Effector memory CD4-positive, alpha-beta T cell (primary cell): ENCODE results near the gene PTCH2.
"Not testable (repeated sequence)": the region's sequence is repeated elsewhere in the genome, so short reads cannot be mapped to it uniquely, and the experiment has no call there.

Experiments
- DNase-seq, 3 donors: peaks; one replicate each; pipeline ENCODE4 v3.0.0-alpha.2; 2020
- H3K27ac ChIP-seq: 2 replicates; pipeline ENCODE4 v1.7.0; 2013; ENCODE audit warnings: mild to moderate bottlenecking, low read length, moderate library complexity; ENCODE audit not compliant: insufficient read depth, poor library complexity, severe bottlenecking
- H3K27me3 ChIP-seq: replicated peaks from 2 replicates; pipeline ENCODE4 v1.7.0; 2013; ENCODE audit warnings: mild to moderate bottlenecking, low read length; ENCODE audit not compliant: insufficient read depth, control insufficient read depth, poor library complexity, severe bottlenecking
- H3K36me3 ChIP-seq: 2 replicates; pipeline ENCODE4 v1.7.0; 2013; ENCODE audit warnings: mild to moderate bottlenecking, low read length, moderate library complexity; ENCODE audit not compliant: control insufficient read depth, insufficient read depth
- H3K4me1 ChIP-seq: 2 replicates; pipeline ENCODE4 v1.7.0; 2013; ENCODE audit warnings: low read length, mild to moderate bottlenecking; ENCODE audit not compliant: control insufficient read depth, insufficient read depth, poor library complexity, severe bottlenecking
- H3K4me3 ChIP-seq: 2 replicates; pipeline ENCODE4 v1.7.0; 2013; ENCODE audit warnings: low read length, low read depth, mild to moderate bottlenecking; ENCODE audit not compliant: insufficient read depth, poor library complexity, severe bottlenecking
- H3K9me3 ChIP-seq: 2 replicates; pipeline ENCODE4 v1.7.0; 2013; ENCODE audit warnings: mild to moderate bottlenecking, low read length, moderate library complexity; ENCODE audit not compliant: control insufficient read depth

The PTCH2 gene

GRCh38 chr1:44828841-44829440, 14.1 kb downstream of the PTCH2 start:
- no peaks in the 10 kb centered on the region for H3K9me3 ChIP-seq
- H3K4me3 ChIP-seq: no peak overlapping the region
- H3K4me1 ChIP-seq: no peaks in the 10 kb centered on the region
- no peak for DNase-seq
- H3K36me3 ChIP-seq: no peaks in the 10 kb centered on the region
- H3K27ac ChIP-seq: no peak overlapping the region
- H3K27me3 ChIP-seq: no peaks in the 10 kb centered on the region

- no peak overlapping the region for H3K27ac ChIP-seq
- no peaks in the 10 kb centered on the region for H3K27me3 ChIP-seq
- H3K9me3 ChIP-seq: no peaks in the 10 kb centered on the region
- no peaks in the 10 kb centered on the region for H3K36me3 ChIP-seq
- no peaks in the 10 kb centered on the region for H3K4me1 ChIP-seq
- DNase-seq: no peak
- H3K4me3 ChIP-seq: no peak overlapping the region
These were observed 14.9 kb downstream of the PTCH2 start for GRCh38 chr1:44828003-44828651.

GRCh38 chr1:44827197-44828002, 15.7 kb downstream of the PTCH2 start:
- no peak for DNase-seq
- Histone ChIP-seq H3K27ac (no peak overlapping the region), H3K4me3 (no peak overlapping the region), H3K9me3 (no peaks in the 10 kb centered on the region), H3K36me3 (no peaks in the 10 kb centered on the region), H3K4me1 (no peaks in the 10 kb centered on the region), H3K27me3 (no peaks in the 10 kb centered on the region)

GRCh38 chr1:44826375-44827196, 16.5 kb downstream of the PTCH2 start:
- Histone ChIP-seq H3K27ac (no peak overlapping the region), H3K36me3 (no peaks in the 10 kb centered on the region), H3K4me1 (no peaks in the 10 kb centered on the region), H3K27me3 (no peaks in the 10 kb centered on the region), H3K4me3 (no peak overlapping the region), H3K9me3 (no peaks in the 10 kb centered on the region)
- DNase-seq: no peak

GRCh38 chr1:44824392-44824791, 18.7 kb downstream of the PTCH2 start:
- H3K27me3 ChIP-seq, H3K36me3 ChIP-seq, H3K9me3 ChIP-seq, H3K27ac ChIP-seq, H3K4me3 ChIP-seq, H3K4me1 ChIP-seq, DNase-seq: not testable (repeated sequence)

- H3K4me3 ChIP-seq: no peak overlapping the region
- DNase-seq: no peak
- no peaks in the 10 kb centered on the region for H3K9me3 ChIP-seq
- no peak overlapping the region for H3K27ac ChIP-seq
- peaks cover 6% of the 10 kb centered on the region for H3K4me1 ChIP-seq
- no peaks in the 10 kb centered on the region for H3K36me3 ChIP-seq
- no peaks in the 10 kb centered on the region for H3K27me3 ChIP-seq
These were observed 20.0 kb downstream of the PTCH2 start for GRCh38 chr1:44822981-44823451.

GRCh38 chr1:44822131-44822701, 20.8 kb downstream of the PTCH2 start:
- Histone ChIP-seq H3K4me1 (peaks cover 6% of the 10 kb centered on the region), H3K27ac (no peak overlapping the region), H3K9me3 (no peaks in the 10 kb centered on the region), H3K4me3 (no peak overlapping the region), H3K27me3 (no peaks in the 10 kb centered on the region), H3K36me3 (no peaks in the 10 kb centered on the region)
- DNase-seq: no peak

GRCh38 chr1:44821240-44821715, 21.8 kb downstream of the PTCH2 start:
- no peaks in the 10 kb centered on the region for H3K9me3 ChIP-seq
- H3K4me1 ChIP-seq: peaks cover 6% of the 10 kb centered on the region
- DNase-seq: no peak
- no peak overlapping the region for H3K4me3 ChIP-seq
- H3K27ac ChIP-seq: no peak overlapping the region
- H3K36me3 ChIP-seq: no peaks in the 10 kb centered on the region
- no peaks in the 10 kb centered on the region for H3K27me3 ChIP-seq

GRCh38 chr1:44820328-44821239, 22.5 kb downstream of the PTCH2 start:
- Histone ChIP-seq H3K4me1 (peaks cover 6% of the 10 kb centered on the region), H3K27ac (peak overlapping the region; percentile 97), H3K27me3 (no peaks in the 10 kb centered on the region), H3K4me3 (peak overlapping the region; percentile 62), H3K36me3 (no peaks in the 10 kb centered on the region), H3K9me3 (no peaks in the 10 kb centered on the region)
- no peak for DNase-seq
